ENCODE data around the gene OSBPL3.
A peak's percentile ranks its signal among the peaks of the same experiment; 100 is the strongest.
"Not testable (repeated sequence)": the region's sequence is repeated elsewhere in the genome, so short reads cannot be mapped to it uniquely, and the experiment has no call there.

OSBPL3 gene

GRCh38 chr7:24825931-24826661 is 153.9 kb downstream of the OSBPL3 start:
- DNase-seq = peak; percentile 59

- peak; percentile 28 for DNase-seq
These were observed 154.6 kb downstream of the OSBPL3 start for GRCh38 chr7:24825381-24825794.

GRCh38 chr7:24824896-24825295 is 155.1 kb downstream of the OSBPL3 start:
- DNase-seq = no peak

- DNase-seq = no peak
These were observed 155.6 kb downstream of the OSBPL3 start for GRCh38 chr7:24824400-24824799.

GRCh38 chr7:24821754-24822054 is 158.3 kb downstream of the OSBPL3 start:
- DNase-seq = no peak

GRCh38 chr7:24821045-24821753 is 158.8 kb downstream of the OSBPL3 start:
- peak; percentile 90 for DNase-seq

- no peak for DNase-seq
These were observed 159.3 kb downstream of the OSBPL3 start for GRCh38 chr7:24820730-24821044.

GRCh38 chr7:24819916-24820689 is 159.9 kb downstream of the OSBPL3 start:
- peak; percentile 86 for DNase-seq

- no peak for DNase-seq
These were observed 162.6 kb downstream of the OSBPL3 start for GRCh38 chr7:24817339-24817738.

- no peak for DNase-seq
These were observed 163.1 kb downstream of the OSBPL3 start for GRCh38 chr7:24816868-24817267.

- peak; percentile 43 for DNase-seq
These were observed 167.6 kb downstream of the OSBPL3 start for GRCh38 chr7:24812305-24812945.

GRCh38 chr7:24808518-24808917 is 171.5 kb downstream of the OSBPL3 start:
- no peak for DNase-seq

GRCh38 chr7:24802300-24802699 is 177.7 kb downstream of the OSBPL3 start:
- no peak for DNase-seq

GRCh38 chr7:24801883-24802282 is 178.1 kb downstream of the OSBPL3 start:
- no peak for DNase-seq

GRCh38 chr7:24800667-24801066 is 179.3 kb downstream of the OSBPL3 start:
- DNase-seq = no peak

- no peak for DNase-seq
These were observed 179.9 kb downstream of the OSBPL3 start for GRCh38 chr7:24800073-24800472.

GRCh38 chr7:24799506-24799905 is 180.5 kb downstream of the OSBPL3 start:
- DNase-seq = peak; percentile 25

GRCh38 chr7:24798261-24798660 is 181.7 kb downstream of the OSBPL3 start:
- no peak for DNase-seq

GRCh38 chr7:24797270-24797669 is 182.7 kb downstream of the OSBPL3 start:
- no peak for DNase-seq

- no peak for DNase-seq
These were observed 184.6 kb downstream of the OSBPL3 start for GRCh38 chr7:24795407-24795767.

- DNase-seq = not testable (repeated sequence)
These were observed 185.1 kb downstream of the OSBPL3 start for GRCh38 chr7:24794751-24795406.

- DNase-seq = no peak
These were observed 185.9 kb downstream of the OSBPL3 start for GRCh38 chr7:24793982-24794648.
